Activated CD4-positive, CD25-positive, alpha-beta regulatory T cell treated with anti-CD3 and anti-CD28 coated beads, Interleukin-2, amount 50 U/mL, for 72 hours (primary cell): Measurements from ENCODE around the gene KRTAP10-6.
"Not testable (repeated sequence)": the region's sequence is repeated elsewhere in the genome, so short reads cannot be mapped to it uniquely, and the experiment has no call there.

Experiments used
- DNase-seq: peaks from one replicate; pipeline ENCODE4 v3.0.0; 2021

The KRTAP10-6 gene

DNA sequence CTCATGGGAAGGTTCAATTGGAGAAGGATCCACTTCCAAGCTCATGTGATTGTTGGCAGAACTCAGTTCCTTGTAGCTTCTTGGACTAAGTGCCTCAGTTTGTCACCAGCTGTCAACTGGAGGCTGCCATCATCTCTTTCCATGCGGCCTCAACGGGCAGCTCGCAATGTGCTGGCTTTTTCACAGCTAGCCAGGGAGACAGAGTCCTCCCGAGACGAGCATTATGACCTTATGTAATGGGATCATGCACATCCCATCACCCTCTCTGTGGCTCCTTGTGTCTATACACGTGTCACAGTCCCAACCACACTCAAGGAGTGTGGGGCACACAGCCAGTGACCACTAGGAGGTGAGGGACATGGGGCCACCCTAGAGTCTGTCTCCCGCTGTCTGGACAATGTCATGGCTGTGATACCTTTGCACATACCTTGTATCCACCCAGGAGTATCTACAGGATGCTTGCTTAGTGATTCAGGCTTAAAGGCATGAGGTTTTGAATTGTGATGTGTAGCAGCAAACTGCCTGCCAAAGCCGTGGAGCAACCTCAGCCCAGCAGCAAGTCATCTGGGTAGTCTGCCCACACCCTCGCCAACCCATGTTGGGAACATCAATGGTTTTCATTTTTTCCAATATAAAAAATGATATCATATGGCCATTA, 3.9 kb upstream of the KRTAP10-6 start:
- no peak for DNase-seq

- no peak for DNase-seq
Measured at GRCh38 chr21:44595524-44595923, 3.2 kb upstream of the KRTAP10-6 start.

DNA sequence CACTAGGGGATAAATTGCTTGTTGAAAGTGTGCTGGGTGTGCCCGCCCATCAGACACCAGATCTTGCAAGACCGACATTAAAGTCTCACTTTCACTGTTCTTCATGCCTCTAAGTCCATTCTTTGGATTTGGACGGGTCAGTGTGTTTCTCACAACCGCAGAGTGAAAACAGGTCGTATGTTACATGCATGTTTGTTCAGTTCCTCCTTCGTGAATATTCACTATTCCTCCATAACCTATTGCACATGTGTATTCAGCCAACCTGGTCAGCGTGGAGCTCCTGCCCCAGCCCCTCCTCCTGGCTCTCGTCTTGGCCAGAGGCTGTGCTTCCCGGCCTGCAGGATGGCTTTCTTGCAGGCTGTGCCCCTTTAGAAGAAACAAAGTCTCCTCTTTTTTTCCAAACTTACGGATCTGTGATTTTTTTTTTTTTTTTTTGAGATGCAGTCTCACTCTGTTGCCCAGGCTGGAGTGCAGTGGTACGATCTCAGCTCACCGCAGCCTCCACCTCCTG, 2.2 kb upstream of the KRTAP10-6 start:
- no peak for DNase-seq

- peak; percentile 17 for DNase-seq
Measured at GRCh38 chr21:44593598-44594405, 1.5 kb upstream of the KRTAP10-6 start.

- not testable (repeated sequence) for DNase-seq
Measured at GRCh38 chr21:44591801-44592130, 539 bp downstream of the KRTAP10-6 start.

GRCh38 chr21:44590897-44591800, 1.2 kb downstream of the KRTAP10-6 start:
- DNase-seq: peak; percentile 22

GRCh38 chr21:44590311-44590721, 2.0 kb downstream of the KRTAP10-6 start:
- no peak for DNase-seq

DNA sequence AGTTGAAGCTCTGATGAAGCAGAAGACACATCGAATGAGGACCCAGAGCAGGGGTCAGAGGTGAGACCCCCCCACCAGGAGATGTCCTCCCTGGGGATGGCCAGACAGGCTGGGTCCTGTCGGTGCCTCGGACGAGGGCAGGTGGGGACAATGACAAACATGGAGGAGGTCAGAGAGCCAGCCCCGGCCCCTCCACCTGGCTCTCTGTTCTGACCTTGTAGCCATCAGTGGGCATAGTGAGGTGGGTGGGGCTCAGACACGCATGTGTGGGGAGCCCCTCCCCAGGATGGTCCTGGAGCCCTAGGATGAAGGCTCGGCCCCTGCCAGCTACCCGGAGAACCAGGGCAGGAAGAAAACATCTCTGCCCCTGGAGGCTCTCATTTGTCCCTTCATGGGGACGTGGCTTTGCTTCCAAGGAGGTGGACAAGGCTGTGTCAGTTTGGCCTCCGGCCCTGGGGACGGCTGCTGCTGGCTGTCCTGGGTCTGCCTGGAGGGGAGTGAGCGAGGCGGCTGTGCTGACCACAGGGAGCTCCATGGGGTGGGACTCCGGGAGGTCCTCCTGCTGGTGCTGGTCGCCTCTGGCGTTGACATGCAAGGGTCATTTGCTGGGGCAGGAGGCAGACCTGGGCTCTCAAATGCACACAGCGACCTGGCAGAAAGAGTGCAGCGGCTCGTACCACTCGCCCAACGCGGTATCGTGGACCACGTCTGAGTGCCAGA, 2.6 kb downstream of the KRTAP10-6 start:
- DNase-seq: no peak

DNA sequence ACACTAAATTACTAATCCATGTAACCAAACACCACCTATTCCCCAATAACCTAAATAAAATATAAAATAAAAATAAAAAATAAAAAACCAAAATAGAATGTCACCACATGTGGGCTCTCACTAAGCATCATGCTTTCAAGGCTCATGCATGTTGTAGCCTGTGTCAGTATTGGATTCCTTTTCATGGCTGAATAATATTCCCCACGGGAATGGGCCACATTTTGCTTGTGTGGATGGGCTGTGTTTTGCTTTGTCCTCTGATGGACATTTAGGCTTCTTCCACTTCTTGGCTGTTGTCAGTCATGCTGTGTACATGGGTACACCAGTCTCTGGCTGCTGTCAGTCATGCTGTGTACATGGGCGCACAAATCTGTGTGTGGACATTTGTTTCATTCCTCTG, 3.2 kb downstream of the KRTAP10-6 start:
- no peak for DNase-seq

GRCh38 chr21:44585892-44586291, 6.4 kb downstream of the KRTAP10-6 start:
- DNase-seq: no peak

DNA sequence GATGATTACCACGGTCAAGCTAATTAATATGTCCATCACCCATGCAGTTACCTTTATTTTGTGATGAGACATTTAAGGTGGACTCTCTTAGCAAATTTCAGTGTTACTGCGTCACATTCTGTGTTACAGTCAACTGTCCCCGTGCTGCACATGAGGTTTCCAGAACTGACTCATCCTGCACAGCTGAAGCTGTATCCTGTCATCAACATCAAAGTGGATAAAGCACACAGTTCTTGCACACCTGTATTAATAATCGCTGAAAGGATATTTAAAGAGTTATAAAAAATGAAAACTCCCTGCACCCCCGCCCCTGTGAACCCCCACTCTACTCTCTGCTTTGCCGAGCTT, 8.5 kb downstream of the KRTAP10-6 start:
- DNase-seq: no peak

DNA sequence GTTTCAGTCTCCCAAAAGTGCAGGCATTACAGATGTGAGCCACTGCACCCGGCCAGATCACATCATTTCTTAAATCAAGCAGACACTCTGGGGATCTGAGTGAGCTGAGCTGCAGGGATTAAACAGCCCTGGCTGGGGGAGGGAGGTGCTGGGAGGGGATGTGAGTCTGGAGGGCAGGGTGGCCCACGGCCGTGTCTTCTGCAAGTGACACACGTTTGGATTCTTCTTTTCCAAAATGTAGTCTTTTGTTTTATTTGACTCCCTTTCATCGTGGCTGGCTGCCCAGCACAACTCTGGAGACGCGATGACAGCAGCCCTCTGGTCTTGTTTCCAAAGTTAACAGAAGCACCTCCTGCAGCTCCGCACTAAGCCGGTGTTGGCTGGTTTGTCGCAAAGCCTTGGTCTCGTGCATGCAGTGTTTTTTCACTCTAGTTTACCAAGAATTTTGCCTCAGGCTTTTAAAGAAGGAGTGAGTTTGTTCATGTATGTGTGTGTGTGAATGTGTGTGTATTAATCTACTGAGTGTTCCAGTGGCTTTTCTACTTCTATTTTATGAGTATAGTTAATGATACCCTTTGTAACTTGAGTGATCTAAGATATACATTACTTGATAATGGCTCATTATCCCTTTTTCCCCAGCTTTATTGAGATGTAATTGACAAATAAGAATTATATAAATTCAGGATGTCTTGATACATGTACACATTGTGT, 9.1 kb downstream of the KRTAP10-6 start:
- DNase-seq: no peak

- DNase-seq: no peak
Measured at GRCh38 chr21:44582055-44582454, 10.2 kb downstream of the KRTAP10-6 start.

GRCh38 chr21:44581158-44581557, 11.1 kb downstream of the KRTAP10-6 start:
- no peak for DNase-seq

DNA sequence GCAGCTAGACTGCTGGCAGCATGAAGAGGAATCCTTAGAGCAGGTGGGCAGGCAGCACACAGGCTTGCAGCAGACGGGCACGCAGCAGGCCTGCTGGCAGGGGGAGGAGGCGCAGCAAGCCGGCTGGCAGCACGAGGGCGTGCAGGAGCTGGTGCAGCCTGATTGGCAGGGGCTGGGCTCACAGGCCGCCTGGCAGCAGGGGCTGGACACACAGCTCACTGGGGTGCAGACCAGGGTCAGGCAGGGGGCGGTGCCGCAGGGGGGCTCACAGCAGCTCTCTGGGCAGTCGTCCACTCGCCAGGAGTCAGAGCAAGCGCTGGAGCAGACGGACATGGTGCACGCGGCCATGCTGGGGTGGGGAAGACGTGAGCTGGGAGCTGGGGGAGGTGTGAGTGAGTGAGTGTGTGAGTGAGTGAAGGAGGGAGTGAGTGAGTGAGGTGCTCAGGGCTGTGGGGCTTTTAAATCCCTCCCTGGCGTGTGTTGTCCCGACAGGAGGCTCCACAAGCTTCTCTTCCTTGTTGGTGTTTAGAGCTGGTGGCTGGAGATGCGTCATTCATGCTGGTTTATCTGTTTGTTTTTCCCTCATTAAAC, 12.0 kb downstream of the KRTAP10-6 start, which contains the start of gene KRTAP10-5:
Gene KRTAP10-5 (minus strand): TSS at position 374 of the 591 bp plus-strand sequence. CDS start 26 bp downstream, at position 348.
- not testable (repeated sequence) for DNase-seq

- no peak for DNase-seq
Measured at GRCh38 chr21:44579833-44580144, 12.5 kb downstream of the KRTAP10-6 start.

GRCh38 chr21:44579056-44579832, 13.1 kb downstream of the KRTAP10-6 start:
- DNase-seq: no peak

- no peak for DNase-seq
Measured at GRCh38 chr21:44578371-44579055, 13.8 kb downstream of the KRTAP10-6 start.

DNA sequence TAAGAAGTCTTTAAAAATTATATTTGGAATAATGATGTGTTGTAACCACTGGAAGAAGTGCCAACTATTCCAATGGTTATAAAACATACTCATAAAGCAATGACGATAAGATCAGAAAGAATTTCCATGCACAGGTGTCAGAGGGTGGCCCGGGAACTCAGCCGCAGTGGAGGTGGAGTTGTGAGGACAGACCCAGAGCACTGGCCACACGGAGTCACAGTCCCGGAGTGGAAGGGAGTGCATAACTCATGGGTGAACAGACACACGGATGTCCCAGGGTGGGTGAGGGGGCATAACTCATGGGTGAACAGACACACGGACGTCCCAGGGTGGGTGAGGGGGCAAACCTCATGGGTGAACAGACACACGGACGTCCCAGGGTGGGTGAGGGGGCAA, 16.3 kb downstream of the KRTAP10-6 start:
- no peak for DNase-seq
